Epithelial cell of proximal tubule (primary cell): ENCODE results near the gene ABHD15. TPM values are rescaled to one million over a fixed set of nuclear protein-coding genes. Genes with fewer than 3 reads are reported as not detected.

ENCODE experiments used
- DNase-seq: peaks from one replicate; pipeline ENCODE4 v3.0.0-alpha.2; 2011; ENCODE audit warnings: low read depth
- H3K4me3 ChIP-seq: 2 replicates; pipeline ENCODE4 v1.5.1; 2011; ENCODE audit warnings: low read depth, mild to moderate bottlenecking, low read length
- CTCF ChIP-seq: conservative IDR thresholded peaks from 2 replicates; pipeline ENCODE4 v1.5.1; 2012; ENCODE audit warnings: low read depth, mild to moderate bottlenecking, low read length
- total RNA-seq: library from RNA; depleted of rRNA; stranded (reverse); fragments of >200 nt; gene quantifications from 2 replicates; pipeline ENCODE4 v1.2.3, GENCODE V29; 2015

ABHD15 gene
- 8.2 and 11.3 TPM in 2 replicates for total RNA-seq

- H3K4me3 ChIP-seq: peak within 1 kb of the TSS; percentile 77
- TF ChIP-seq CTCF: no peak
- no peak for DNase-seq
Observed at GRCh38 chr17:29566473-29567303, at the start of gene ABHD15. TSS of gene ABHD15 (minus strand) at chr17:29567037. CDS start at chr17:29566966, 71 bp downstream.

GRCh38 chr17:29615492-29616299, 48.9 kb upstream of the ABHD15 start:
- no peak for TF ChIP-seq CTCF
- peak overlapping the region; percentile 39 for H3K4me3 ChIP-seq
- DNase-seq: no peak

- no peak overlapping the region for H3K4me3 ChIP-seq
- TF ChIP-seq CTCF: no peak
- DNase-seq: no peak
Observed at GRCh38 chr17:29615048-29615385, 48.2 kb upstream of the ABHD15 start.

- no peak for DNase-seq
- no peak overlapping the region for H3K4me3 ChIP-seq
Observed at GRCh38 chr17:29614349-29615047, 47.7 kb upstream of the ABHD15 start.

GRCh38 chr17:29613856-29614255, 47.0 kb upstream of the ABHD15 start:
- no peak for DNase-seq
- peak overlapping the region; percentile 33 for H3K4me3 ChIP-seq

More at GRCh38 chr17:29614349-29615047, 47.7 kb upstream of the ABHD15 start:
- no peak for TF ChIP-seq CTCF

GRCh38 chr17:29613352-29613837, 46.6 kb upstream of the ABHD15 start:
- peak overlapping the region; percentile 33 for H3K4me3 ChIP-seq
- peak; percentile 74 for TF ChIP-seq CTCF
- no peak for DNase-seq

More at GRCh38 chr17:29613856-29614255, 47.0 kb upstream of the ABHD15 start:
- TF ChIP-seq CTCF: no peak
